Stimulated activated CD4-positive, alpha-beta T cell treated with anti-CD3 and anti-CD28 coated beads, Interleukin-4, amount 100 ng/mL, for 4 hours (primary cell): ENCODE measurements around the gene CORO7.
"Not testable (repeated sequence)": the region's sequence is repeated elsewhere in the genome, so short reads cannot be mapped to it uniquely, and the experiment has no call there.

Experiments
- DNase-seq, 2 experiments: peaks; one replicate each; pipeline ENCODE4 v3.0.0-alpha.2; 2020

The CORO7 gene

GRCh38 chr16:4399001-4399730 lies 17.2 kb downstream of the CORO7 start:
- no peak for DNase-seq

DNA sequence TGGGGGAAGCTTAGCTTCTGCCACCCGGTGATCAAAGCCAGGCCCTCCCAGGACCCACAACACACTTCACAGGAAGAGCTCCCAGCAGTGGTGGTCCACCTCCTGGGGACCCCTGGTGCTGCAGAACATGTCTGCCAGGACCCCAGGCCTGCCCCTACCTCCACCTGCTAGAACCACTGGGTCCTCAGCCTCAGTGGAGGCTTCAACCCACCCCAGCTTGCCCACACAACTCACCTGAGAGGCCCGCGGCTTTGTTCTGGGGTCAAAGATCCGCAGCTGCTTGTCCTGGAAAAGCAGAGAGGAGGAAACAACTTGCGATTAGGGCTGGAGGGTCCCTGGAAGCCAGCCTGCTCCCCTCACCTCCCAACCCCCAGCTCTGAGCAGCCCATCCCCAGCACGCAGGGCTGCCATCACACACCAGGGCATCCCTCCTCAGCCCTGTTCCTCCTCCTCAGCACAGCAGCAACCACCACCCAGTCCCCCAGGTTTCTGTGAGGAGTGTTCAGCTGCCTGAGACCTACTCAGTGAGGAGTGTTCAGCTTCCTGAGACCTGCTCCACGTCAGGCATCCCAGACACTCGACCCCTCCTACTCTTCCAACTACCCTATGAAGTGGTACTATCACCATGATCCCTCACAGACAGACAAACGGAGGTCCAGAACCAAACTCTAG lies 21.2 kb downstream of the CORO7 start:
- no peak for DNase-seq

- DNase-seq = not testable (repeated sequence)
Observed at GRCh38 chr16:4393850-4394249, 22.5 kb downstream of the CORO7 start.

DNA sequence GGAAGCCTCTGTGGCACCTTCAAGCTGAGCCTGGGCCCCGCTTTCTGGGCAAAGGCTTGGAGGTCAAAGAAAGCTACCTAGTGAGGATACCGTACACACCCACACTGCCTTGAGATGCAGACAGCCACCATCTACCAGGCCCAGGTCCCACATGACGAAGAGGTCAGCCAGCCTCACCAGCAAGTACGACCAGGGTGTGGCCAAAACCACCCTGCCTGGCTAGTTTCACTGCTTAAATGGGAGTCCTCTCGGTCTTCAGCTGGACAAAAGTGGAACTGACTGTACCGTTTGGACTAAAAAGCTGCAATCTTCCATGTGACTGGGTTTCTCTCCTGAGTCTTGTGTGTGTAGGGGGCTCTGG lies 23.2 kb downstream of the CORO7 start:
- DNase-seq = no peak

- DNase-seq = no peak
Observed at GRCh38 chr16:4392382-4393239, 23.8 kb downstream of the CORO7 start.

DNA sequence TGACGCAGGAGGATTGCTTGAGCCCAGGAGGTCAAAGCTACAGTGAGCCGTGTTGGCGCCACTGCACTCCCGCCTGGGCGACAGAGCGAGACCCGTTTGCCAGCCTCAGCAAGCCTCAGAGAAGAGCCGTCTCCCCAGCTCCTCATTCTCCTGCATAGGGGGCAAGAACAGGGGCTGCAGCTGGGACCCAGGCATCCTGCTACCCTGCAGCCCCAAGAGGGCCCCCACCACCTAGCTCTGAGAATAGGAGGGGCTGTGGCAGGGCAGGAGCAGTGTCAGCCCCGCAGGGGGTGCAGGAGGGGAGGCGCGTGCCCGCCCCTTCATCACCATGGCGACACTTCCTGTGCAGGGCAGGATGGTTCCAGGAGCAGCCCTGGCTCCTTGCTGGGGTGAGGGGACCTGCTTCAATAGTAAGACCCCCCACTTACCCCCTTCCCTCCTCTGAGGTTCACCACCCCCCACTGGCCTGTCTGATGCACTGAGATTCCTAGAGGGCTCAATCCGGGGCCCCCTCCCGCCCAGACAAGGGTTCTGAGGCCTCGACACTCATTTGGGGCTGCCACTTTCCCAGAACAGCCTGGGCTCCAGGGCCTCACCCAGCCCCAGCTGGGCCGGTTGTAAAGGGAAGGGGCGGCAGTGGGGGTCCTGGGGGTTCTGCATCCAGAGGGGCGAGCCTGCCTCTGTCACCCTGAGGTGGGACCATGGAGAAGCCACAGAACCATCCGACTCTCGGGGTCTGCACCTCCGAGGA lies 24.6 kb downstream of the CORO7 start:
- DNase-seq = no peak

DNA sequence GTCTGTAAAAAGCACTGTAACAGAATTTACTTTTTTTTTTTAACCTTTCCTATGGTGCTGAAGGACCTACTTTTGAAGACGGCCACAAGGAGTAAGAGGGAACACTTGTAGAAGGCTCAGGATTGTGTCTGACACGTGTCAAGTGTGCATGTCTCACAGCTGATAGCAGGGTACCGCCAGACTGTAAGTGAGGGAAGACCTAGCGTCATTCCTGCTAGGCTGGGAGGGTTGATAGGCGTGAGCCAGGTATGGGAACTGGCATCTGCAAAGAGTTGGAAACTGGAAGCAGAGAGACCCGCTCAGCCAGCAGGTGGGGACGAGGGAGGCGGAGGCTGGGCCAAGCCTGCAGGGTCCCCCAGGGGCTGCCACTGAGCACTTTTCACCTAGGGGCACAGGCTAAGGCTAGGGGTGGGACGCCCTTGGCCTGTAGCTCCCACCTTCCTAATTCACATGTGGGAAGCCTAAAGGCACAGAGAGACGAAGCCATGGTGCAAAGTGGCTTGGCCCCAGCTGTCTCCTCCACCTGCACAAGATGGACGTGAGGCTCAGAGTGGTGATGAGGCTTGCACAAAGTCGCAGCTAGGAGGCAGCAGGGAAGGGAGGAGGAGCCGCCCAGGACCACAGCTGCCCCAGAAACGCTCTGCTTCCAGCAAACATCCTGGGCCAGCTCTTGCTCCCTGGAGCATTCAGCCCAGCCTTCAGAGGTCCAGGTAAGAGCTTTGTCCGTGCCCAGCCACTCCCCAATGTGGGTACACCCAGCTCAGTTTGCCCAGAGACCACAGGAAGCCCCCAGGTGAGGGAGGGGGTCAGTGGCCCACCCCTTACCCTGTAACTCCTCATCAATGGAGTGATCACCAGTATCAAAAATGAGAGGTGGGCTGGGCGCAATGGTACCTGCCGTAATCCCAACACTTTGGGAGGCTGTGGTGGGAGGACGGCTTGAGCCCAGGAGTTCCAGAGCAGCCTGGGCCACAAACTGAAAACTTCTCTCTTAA lies 25.8 kb downstream of the CORO7 start:
- DNase-seq = no peak

DNA sequence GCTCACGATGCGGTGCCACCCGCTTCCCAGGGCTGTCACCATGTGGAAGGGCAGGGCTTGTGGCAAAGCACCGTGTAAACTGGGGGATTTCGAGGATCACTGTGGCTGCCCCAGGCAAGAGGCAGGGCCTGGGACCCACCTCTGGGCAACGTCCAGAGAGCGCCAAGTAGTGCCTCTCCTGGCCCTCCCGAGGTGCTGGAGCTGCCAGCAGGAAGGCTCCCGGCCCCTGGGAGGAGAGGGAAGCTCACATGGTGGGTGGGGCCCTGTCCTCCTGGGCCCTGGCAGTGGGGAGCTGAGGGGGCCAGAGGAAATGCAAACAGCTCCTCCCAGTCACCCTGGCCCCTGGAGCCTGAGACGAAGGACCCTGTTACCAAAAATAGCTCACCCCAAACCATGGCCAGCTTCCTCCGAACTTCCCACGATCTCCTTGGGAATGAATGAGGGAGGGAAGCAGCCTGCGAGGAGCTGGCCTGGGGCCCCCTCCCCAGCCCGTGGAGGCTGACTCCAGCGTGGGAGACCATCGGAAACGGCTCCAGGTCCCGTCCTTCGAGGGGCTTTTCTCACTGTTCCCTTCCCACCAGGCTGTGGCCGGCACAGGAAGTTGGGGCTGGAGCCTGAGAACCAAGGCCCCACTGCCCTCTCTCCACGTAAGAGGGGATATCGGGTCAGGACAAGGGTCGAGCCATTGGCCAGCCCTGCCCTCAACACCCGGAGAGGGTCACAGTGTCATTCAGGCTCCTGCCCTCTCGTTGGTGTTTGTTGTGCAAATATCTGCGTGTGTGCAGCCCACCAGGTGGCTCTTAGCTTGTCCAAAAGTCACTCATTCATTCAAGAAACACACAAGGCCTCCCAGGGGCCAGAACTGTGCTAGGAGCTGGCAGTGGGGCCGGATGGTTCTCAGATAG lies 27.1 kb downstream of the CORO7 start:
- no peak for DNase-seq

GRCh38 chr16:4388271-4389021 lies 27.9 kb downstream of the CORO7 start:
- no peak for DNase-seq

GRCh38 chr16:4387781-4388180 lies 28.6 kb downstream of the CORO7 start:
- no peak for DNase-seq

GRCh38 chr16:4386951-4387565 lies 29.3 kb downstream of the CORO7 start:
- DNase-seq = no peak

- DNase-seq = no peak
Observed at GRCh38 chr16:4386451-4386805, 30.0 kb downstream of the CORO7 start.

DNA sequence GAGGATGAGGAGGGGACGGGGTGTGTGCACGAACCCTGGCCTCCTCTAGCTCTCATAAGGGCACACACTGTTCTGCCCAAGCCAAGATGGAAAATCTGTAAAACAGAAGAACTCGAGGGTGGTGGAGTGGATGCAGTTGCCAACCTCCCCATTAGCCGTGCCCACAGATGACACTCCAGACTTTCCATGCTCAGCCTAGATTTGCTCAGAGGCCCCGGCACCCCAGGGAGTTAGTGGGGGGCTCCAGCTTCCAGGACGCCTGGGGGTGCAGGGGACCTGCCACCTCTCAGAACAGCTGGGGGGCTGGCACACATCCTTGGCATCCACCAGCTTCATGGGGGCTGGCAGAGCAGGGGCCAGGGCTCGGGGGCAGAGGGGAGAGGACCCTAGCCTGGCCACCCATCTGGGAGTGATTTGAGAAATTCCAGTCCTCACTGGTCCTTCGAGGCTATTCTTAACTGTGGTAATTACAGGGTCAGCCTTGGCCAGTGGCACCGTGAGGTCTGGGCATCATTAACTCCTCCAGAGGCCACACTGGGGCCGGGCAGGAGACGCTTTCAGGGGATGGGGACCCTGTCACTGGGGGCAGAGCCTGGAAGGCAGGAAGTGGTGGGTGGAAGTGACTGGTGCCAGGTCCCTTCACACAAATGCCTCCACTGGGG lies 30.5 kb downstream of the CORO7 start:
- DNase-seq = no peak

- no peak for DNase-seq
Observed at GRCh38 chr16:4385066-4385788, 31.2 kb downstream of the CORO7 start.

- DNase-seq = no peak
Observed at GRCh38 chr16:4384509-4384942, 31.9 kb downstream of the CORO7 start.

GRCh38 chr16:4383591-4384444 lies 32.6 kb downstream of the CORO7 start:
- DNase-seq = no peak

- no peak for DNase-seq
Observed at GRCh38 chr16:4382795-4383357, 33.5 kb downstream of the CORO7 start.
